A549 (cell line): ENCODE results near the gene EEFSEC. TPM values are rescaled to one million over a fixed set of nuclear protein-coding genes. Genes with fewer than 3 reads are reported as not detected.

ENCODE experiments used
- ATAC-seq, 2 experiments: fragments of 200-7000 bp in 1 of 2; fragments of >200 bp in 1 of 2; cut with Nextera tagmentation in 1 of 2; cut with Tn5 transposase in 1 of 2; 3 replicates each; pipeline versions ENCODE4 v1.8.0 to v1.9.1; 2018 to 2020; ENCODE audit warnings: mild to moderate bottlenecking in 1 of 2, moderate library complexity in 1 of 2
- CTCF ChIA-PET: fragments of 300-600 bp; sonication (Branson Sonifier 250); formaldehyde crosslinking; extraction: SDS; loops from one replicate; lab custom pipeline; 2021; ENCODE audit warnings: antibody characterized with exemption, inconsistent platforms; lab: Yijun Ruan, JAX
- POLR2A ChIA-PET: fragments of 350-600 bp; formaldehyde crosslinking; extraction: SDS; loops from one replicate; lab custom pipeline; 2021; ENCODE audit warnings: antibody characterized with exemption, inconsistent platforms; lab: Yijun Ruan, JAX
- DNase-seq, 2 experiments: peaks; one replicate each; pipeline versions ENCODE4 v3.0.0 to v3.0.0-alpha.2; 2011 to 2016; ENCODE audit warnings: low read depth in 1 of 2, low spot score in 1 of 2
- FAIRE-seq: peaks from 2 replicates; lab custom pipeline; 2011; peaks lifted over from hg19 to GRCh38; lab: Jason Lieb, UNC
- H3K27ac ChIP-seq, 2 experiments: fragments of >200 bp; sonication (Bioruptor Twin); formaldehyde crosslinking; 3 replicates each; pipeline ENCODE4 v1.5.1; 2016 to 2017
- H3K4me1 ChIP-seq: fragments of >200 bp; sonication (Bioruptor Twin); formaldehyde crosslinking; 3 replicates; pipeline ENCODE4 v1.6.1; 2016
- H3K4me2 ChIP-seq: fragments of >200 bp; sonication (Bioruptor Twin); formaldehyde crosslinking; 3 replicates; pipeline ENCODE4 v1.6.1; 2016
- H3K4me3 ChIP-seq: fragments of >200 bp; sonication (Bioruptor Twin); formaldehyde crosslinking; 3 replicates; pipeline ENCODE4 v1.5.1; 2016
- H3K9me3 ChIP-seq: fragments of >200 bp; sonication (Bioruptor Twin); formaldehyde crosslinking; 3 replicates; pipeline ENCODE4 v1.6.1; 2016
- CBX2 ChIP-seq: fragments of 200-600 bp; sonication (generic); IDR thresholded peaks from 2 replicates; pipeline ENCODE4 v1.6.1; 2016; ENCODE audit warnings: low read depth, mild to moderate bottlenecking, borderline replicate concordance
- CBX8 ChIP-seq: fragments of 200-600 bp; sonication (generic); IDR thresholded peaks from 2 replicates; pipeline ENCODE4 v1.6.1; 2016
- CHD2 ChIP-seq: fragments of 150-350 bp; IDR thresholded peaks from 2 replicates; pipeline ENCODE4 v1.6.1; 2014; ENCODE audit warnings: low read length; ENCODE audit not compliant: partially characterized antibody
- CHD4 ChIP-seq: fragments of 200-600 bp; sonication (generic); IDR thresholded peaks from 2 replicates; pipeline ENCODE4 v1.6.1; 2016; ENCODE audit warnings: antibody characterized with exemption, mild to moderate bottlenecking, borderline replicate concordance
- EHF ChIP-seq: fragments of 250-450 bp; sonication (Bioruptor Pico); IDR thresholded peaks from 2 replicates; pipeline ENCODE4 v1.5.0; 2020; ENCODE audit warnings: mild to moderate bottlenecking
- ELK1 ChIP-seq: fragments of 150-350 bp; IDR thresholded peaks from 2 replicates; pipeline ENCODE4 v1.6.1; 2014; ENCODE audit warnings: low read depth, mild to moderate bottlenecking, low read length
- ESRRA ChIP-seq: fragments of 150-350 bp; IDR thresholded peaks from 2 replicates; pipeline ENCODE4 v1.6.1; 2014; ENCODE audit warnings: mild to moderate bottlenecking, low read length, borderline replicate concordance
- FOXS1 ChIP-seq: fragments of 250-450 bp; sonication (Bioruptor Pico); IDR thresholded peaks from 2 replicates; pipeline ENCODE4 v1.5.0; 2020; ENCODE audit warnings: mild to moderate bottlenecking, moderate library complexity
- HES2 ChIP-seq: fragments of >200 bp; sonication (Bioruptor Twin); formaldehyde crosslinking; IDR thresholded peaks from 2 replicates; pipeline ENCODE4 v1.6.1; 2016
- HMGXB4 ChIP-seq: fragments of 250-450 bp; sonication (Bioruptor Pico); IDR thresholded peaks from 2 replicates; pipeline ENCODE4 v1.5.0; 2021; ENCODE audit warnings: mild to moderate bottlenecking, moderate library complexity, borderline replicate concordance
- HOXA7 ChIP-seq: fragments of 250-450 bp; sonication (Bioruptor Pico); IDR thresholded peaks from 2 replicates; pipeline ENCODE4 v1.5.0; 2020; ENCODE audit warnings: mild to moderate bottlenecking, moderate library complexity
- HOXB13 ChIP-seq: fragments of 250-450 bp; sonication (Bioruptor Pico); IDR thresholded peaks from 2 replicates; pipeline ENCODE4 v1.5.0; 2020; ENCODE audit warnings: low read depth, mild to moderate bottlenecking, moderate library complexity
- HOXB5 ChIP-seq: fragments of 250-450 bp; sonication (Bioruptor Pico); IDR thresholded peaks from 2 replicates; pipeline ENCODE4 v1.5.0; 2020; ENCODE audit warnings: mild to moderate bottlenecking, moderate library complexity
- KDM5A ChIP-seq: fragments of 200-600 bp; sonication (generic); IDR thresholded peaks from 2 replicates; pipeline ENCODE4 v1.6.1; 2016; ENCODE audit warnings: antibody characterized with exemption, mild to moderate bottlenecking
- MAFK ChIP-seq: fragments of 450-650 bp; IDR thresholded peaks from 2 replicates; pipeline ENCODE4 v1.6.1; 2014; ENCODE audit not compliant: partially characterized antibody
- PBX3 ChIP-seq: IDR thresholded peaks from 2 replicates; pipeline ENCODE4 v1.6.1; 2012
- POLR2A ChIP-seq: IDR thresholded peaks from 2 replicates; pipeline ENCODE4 v1.6.1; 2012; ENCODE audit warnings: mild to moderate bottlenecking, low read length
- RARB ChIP-seq: fragments of 250-450 bp; sonication (Bioruptor Pico); IDR thresholded peaks from 2 replicates; pipeline ENCODE4 v1.8.0; 2021; ENCODE audit warnings: mild to moderate bottlenecking, moderate library complexity
- RCOR1 ChIP-seq: fragments of 150-350 bp; IDR thresholded peaks from 2 replicates; pipeline ENCODE4 v1.6.1; 2014; ENCODE audit warnings: antibody characterized with exemption, low read length, low read depth
- RNF2 ChIP-seq: fragments of 200-600 bp; sonication (generic); IDR thresholded peaks from 2 replicates; pipeline ENCODE4 v1.6.1; 2016; ENCODE audit warnings: low read depth, mild to moderate bottlenecking, antibody characterized with exemption, moderate library complexity, borderline replicate concordance
- SMC3 ChIP-seq: fragments of >200 bp; sonication (Bioruptor Twin); formaldehyde crosslinking; IDR thresholded peaks from 3 replicates; pipeline ENCODE4 v1.6.1; 2018; ENCODE audit warnings: inconsistent platforms
- SREBF2 ChIP-seq: fragments of 450-650 bp; IDR thresholded peaks from 2 replicates; pipeline ENCODE4 v1.6.1; 2014; ENCODE audit warnings: mild to moderate bottlenecking, moderate library complexity
- TP53 ChIP-seq: fragments of 250-450 bp; sonication (Bioruptor Pico); IDR thresholded peaks from 2 replicates; pipeline ENCODE4 v1.5.0; 2021; ENCODE audit warnings: mild to moderate bottlenecking, moderate library complexity
- USF2 ChIP-seq: fragments of 450-650 bp; IDR thresholded peaks from 2 replicates; pipeline ENCODE4 v1.6.1; 2014; ENCODE audit warnings: antibody characterized with exemption
- ZC3H11A ChIP-seq: fragments of 450-650 bp; IDR thresholded peaks from 2 replicates; pipeline ENCODE4 v1.6.1; 2014; ENCODE audit warnings: antibody characterized with exemption, mild to moderate bottlenecking
- ZNF302 ChIP-seq: fragments of 250-450 bp; sonication (Bioruptor Pico); IDR thresholded peaks from 2 replicates; pipeline ENCODE4 v1.9.0; 2021; ENCODE audit warnings: inconsistent platforms, mild to moderate bottlenecking, moderate library complexity
- WGBS: methylation state at CpG from one replicate; pipeline ENCODE4 v1.1.6; 2017; ENCODE audit errors: missing lambda C conversion rate; 5-methylcytosine and 5-hydroxymethylcytosine counted together
- polyA plus RNA-seq, 4 experiments: library from polyadenylated mRNA; depleted of rRNA in 3 of 4; stranded (reverse); fragments of >200 nt; fragmentation: RNase III in 1 of 4; extraction: RNeasy Plus Mini Kit Qiagen cat#74134 plus additional on column Dnase treatment in 1 of 4; gene quantifications; 2 replicates in 3 of 4; 3 replicates in 1 of 4; pipeline ENCODE4 v1.2.3, GENCODE V29; 2011 to 2017

EEFSEC gene
- polyA plus RNA-seq, 2 of the 4 experiments (the other 2 are of a cell fraction) = 6.9 to 7.3 TPM

- Histone ChIP-seq H3K4me2 (no peak overlapping the region), H3K4me3 (no peak overlapping the region), H3K27ac (no peak overlapping the region), H3K4me1 (no peaks in the 10 kb centered on the region), H3K9me3 (no peaks in the 10 kb centered on the region; the same call in 2 of the 3 replicates)
- ChIA-PET POLR2A (no interaction called here), CTCF (interaction anchor here (1.0 kb wide), 1 partner anchor 199 kb away, joined by 3 read pairs; no protein-coding TSS in a partner anchor)
- 86% methylated on average over 5 of the region's 5 CpGs for WGBS
- ATAC-seq = no peak
- TF ChIP-seq POLR2A = no peak
- TF ChIP-seq RARB (CRISPR knock-in tag) = no peak
- no peak for TF ChIP-seq TP53 (CRISPR knock-in tag)
- TF ChIP-seq MAFK = no peak
- no peak for TF ChIP-seq HOXB5 (CRISPR knock-in tag)
- TF ChIP-seq FOXS1 (CRISPR knock-in tag) = no peak
- no peak for TF ChIP-seq ZNF302 (CRISPR knock-in tag)
- TF ChIP-seq CBX8 = no peak
- no peak for TF ChIP-seq HOXB13 (CRISPR knock-in tag)
- TF ChIP-seq RNF2 = no peak
- no peak for DNase-seq
- FAIRE-seq = no peak
These were observed 75.2 kb downstream of the EEFSEC start for GRCh38 chr3:128228366-128228910.

GRCh38 chr3:128229106-128229857 lies 76.0 kb downstream of the EEFSEC start:
- 85% methylated on average over 11 of the region's 11 CpGs for WGBS
- H3K9me3 ChIP-seq = no peaks in the 10 kb centered on the region
- DNase-seq = no peak
- no peak for TF ChIP-seq RCOR1
- TF ChIP-seq ESRRA = no peak
- no peak for TF ChIP-seq CBX2
- no peak for TF ChIP-seq EHF (CRISPR knock-in tag)
- TF ChIP-seq HES2 = no peak
- TF ChIP-seq ZC3H11A = no peak
- TF ChIP-seq SMC3 = no peak
- no peak for TF ChIP-seq ELK1
- TF ChIP-seq, all 56 proteins: peak for 0
- Histone ChIP-seq H3K4me1 (no peaks in the 10 kb centered on the region), H3K4me2 (no peak overlapping the region), H3K4me3 (no peak overlapping the region), H3K27ac (no peak overlapping the region)
- no peak for ATAC-seq
- ChIA-PET POLR2A (no interaction called here), CTCF (interaction anchor here (1.0 kb wide), 1 partner anchor 198 kb away, joined by 3 read pairs; no protein-coding TSS in a partner anchor)
- no peak for FAIRE-seq

GRCh38 chr3:128231606-128232005 lies 78.3 kb downstream of the EEFSEC start:
- ATAC-seq (no peak), FAIRE-seq (no peak), DNase-seq (no peak)
- Histone ChIP-seq H3K27ac (no peak overlapping the region), H3K4me3 (no peak overlapping the region), H3K4me2 (no peak overlapping the region), H3K9me3 (no peaks in the 10 kb centered on the region), H3K4me1 (no peaks in the 10 kb centered on the region)
- POLR2A ChIA-PET = no interaction called here
- WGBS = 79% methylated on average over 5 of the region's 6 CpGs
- TF ChIP-seq CBX2 (no peak), HMGXB4 (CRISPR knock-in tag) (no peak), TP53 (CRISPR knock-in tag) (no peak), CHD2 (no peak), SREBF2 (no peak), PBX3 (no peak), ZNF302 (CRISPR knock-in tag) (no peak), CHD4 (no peak), KDM5A (no peak), RNF2 (no peak), HOXA7 (CRISPR knock-in tag) (no peak), USF2 (no peak)
- CTCF ChIA-PET = no interaction called here
